ENCODE data around the gene CRELD2. TPM values are rescaled to one million over a fixed set of nuclear protein-coding genes. Genes with fewer than 3 reads are reported as not detected.

Gene CRELD2
- polyA plus RNA-seq, 1 donor from 2014 or later = 83.2 TPM

GRCh38 chr22:49905465-49905864 lies 13.0 kb upstream of the CRELD2 start:
- Histone ChIP-seq H3F3A (ENCODE audit: insufficient read depth, low read length, poor library complexity, severe bottlenecking) (no peaks in the 10 kb centered on the region), H3K9me2 (ENCODE audit: insufficient read depth, low read length) (no peaks in the 10 kb centered on the region), H3K79me2 (replicated peaks; ENCODE audit: insufficient read depth, low read length) (no peaks in the 10 kb centered on the region), H4K20me1 (ENCODE audit: insufficient read depth) (no peaks in the 10 kb centered on the region), H3K4me2 (ENCODE audit: low read length) (no peak overlapping the region), H3K4me3 (ENCODE audit: low read length) (no peak overlapping the region), H3K27ac (ENCODE audit: low read length) (no peak overlapping the region), H3K27me3 (ENCODE audit: insufficient read depth, low read depth, low read length) (no peaks in the 10 kb centered on the region), H3K36me3 (ENCODE audit: insufficient read depth, low read length) (peaks cover 10% of the 10 kb centered on the region), H3K9ac (ENCODE audit: low read length) (no peak overlapping the region), H3K9me3 (ENCODE audit: low read length) (no peaks in the 10 kb centered on the region), H2AFZ (ENCODE audit: low read depth, low read length) (no peak overlapping the region)
- no peak for TF ChIP-seq TAF1 (IDR thresholded peaks at IDR 0.05; ENCODE audit: low read depth)
- TF ChIP-seq EP300 (conservative IDR thresholded peaks at IDR 0.05; ENCODE audit: poor library complexity, severe bottlenecking) = no peak
- TF ChIP-seq POLR2AphosphoS5 (IDR thresholded peaks at IDR 0.05) = no peak
- no peak for TF ChIP-seq SMC3 (conservative IDR thresholded peaks at IDR 0.05; ENCODE audit: poor library complexity)
- TF ChIP-seq REST (IDR thresholded peaks at IDR 0.05; ENCODE audit: borderline replicate concordance) = no peak
- TF ChIP-seq MXI1 (conservative IDR thresholded peaks at IDR 0.05; ENCODE audit: poor library complexity, severe bottlenecking) = no peak
- TF ChIP-seq CTCF (IDR thresholded peaks at IDR 0.05; ENCODE audit: poor library complexity, severe bottlenecking) = no peak
- TF ChIP-seq RAD21 (conservative IDR thresholded peaks at IDR 0.05) = no peak
- TF ChIP-seq EZH2 (IDR thresholded peaks at IDR 0.05; ENCODE audit: borderline replicate concordance, insufficient read depth, low read length, poor library complexity, severe bottlenecking) = no peak

GRCh38 chr22:49906071-49906798 lies 12.2 kb upstream of the CRELD2 start:
- Histone ChIP-seq H3K36me3 (ENCODE audit: insufficient read depth, low read length) (peaks cover 9% of the 10 kb centered on the region), H2AFZ (ENCODE audit: low read depth, low read length) (no peak overlapping the region), H3K9me3 (ENCODE audit: low read length) (no peaks in the 10 kb centered on the region), H3K9ac (ENCODE audit: low read length) (no peak overlapping the region), H3K27ac (ENCODE audit: low read length) (no peak overlapping the region), H4K20me1 (ENCODE audit: insufficient read depth) (no peaks in the 10 kb centered on the region), H3K4me2 (ENCODE audit: low read length) (no peak overlapping the region), H3K4me3 (ENCODE audit: low read length) (no peak overlapping the region), H3K9me2 (ENCODE audit: insufficient read depth, low read length) (no peaks in the 10 kb centered on the region), H3F3A (ENCODE audit: insufficient read depth, low read length, poor library complexity, severe bottlenecking) (no peaks in the 10 kb centered on the region), H3K27me3 (ENCODE audit: insufficient read depth, low read depth, low read length) (no peaks in the 10 kb centered on the region), H3K79me2 (replicated peaks; ENCODE audit: insufficient read depth, low read length) (no peaks in the 10 kb centered on the region)
- TF ChIP-seq REST (IDR thresholded peaks at IDR 0.05; ENCODE audit: borderline replicate concordance) (no peak), EP300 (conservative IDR thresholded peaks at IDR 0.05; ENCODE audit: poor library complexity, severe bottlenecking) (no peak), MXI1 (conservative IDR thresholded peaks at IDR 0.05; ENCODE audit: poor library complexity, severe bottlenecking) (no peak), POLR2AphosphoS5 (IDR thresholded peaks at IDR 0.05) (no peak), EZH2 (IDR thresholded peaks at IDR 0.05; ENCODE audit: borderline replicate concordance, insufficient read depth, low read length, poor library complexity, severe bottlenecking) (no peak), TAF1 (IDR thresholded peaks at IDR 0.05; ENCODE audit: low read depth) (no peak), SMC3 (conservative IDR thresholded peaks at IDR 0.05; ENCODE audit: poor library complexity) (no peak), CTCF (IDR thresholded peaks at IDR 0.05; ENCODE audit: poor library complexity, severe bottlenecking) (no peak), RAD21 (conservative IDR thresholded peaks at IDR 0.05) (no peak)

Data from neural cell (in vitro differentiated cells).